HepG2 (cell line): Measurements from ENCODE around the gene CHD9. TPM values are rescaled to one million over a fixed set of nuclear protein-coding genes. Genes with fewer than 3 reads are reported as not detected.
A peak's percentile ranks its signal among the peaks of the same experiment; 100 is the strongest.

Experiments used
- ATAC-seq: fragments of 200-7000 bp; cut with Tn5 transposase; 3 replicates; pipeline ENCODE4 v1.9.1; 2020; ENCODE audit warnings: mild to moderate bottlenecking, moderate library complexity
- BruUV-seq: library from RNA; stranded (reverse); fragments of 400-500 nt; replicated peaks from 2 replicates; lab custom pipeline; 2021; lab: Mats Ljungman, UMichigan
- CTCF ChIA-PET: fragments of 300-600 bp; formaldehyde crosslinking; extraction: SDS; loops from one replicate; lab custom pipeline; 2021; ENCODE audit warnings: low total read pairs, inconsistent platforms, low intra/inter-chr PET ratio; lab: Yijun Ruan, JAX
- POLR2A ChIA-PET: fragments of 350-600 bp; sonication (Branson Sonifier 250); formaldehyde crosslinking; loops from one replicate; lab custom pipeline; 2020; ENCODE audit warnings: antibody characterized with exemption, inconsistent platforms; lab: Yijun Ruan, JAX
- DNase-seq: peaks from one replicate; pipeline ENCODE4 v3.0.0-alpha.2; 2015; ENCODE audit warnings: low spot score
- FAIRE-seq: peaks from 3 replicates; lab custom pipeline; 2011; peaks lifted over from hg19 to GRCh38; lab: Jason Lieb, UNC
- H2AFZ ChIP-seq: one replicate; pipeline ENCODE4 v1.6.1; 2011; ENCODE audit warnings: low read length, inconsistent platforms
- H3K27ac ChIP-seq: fragments of 300-600 bp; 3 replicates; pipeline ENCODE4 v1.8.0; 2011; ENCODE audit warnings: mixed run types, mild to moderate bottlenecking, mixed read lengths, low read length, inconsistent platforms; ENCODE audit not compliant: insufficient read depth; ENCODE audit errors: extremely low read length
- H3K27me3 ChIP-seq, 2 experiments: fragments of 200-600 bp in 1 of 2; 2 replicates in 1 of 2; 3 replicates in 1 of 2; pipeline versions ENCODE4 v1.6.0 to v1.8.0; 2011; ENCODE audit warnings: low read length in 2 of 2, mild to moderate bottlenecking in 2 of 2, moderate library complexity in 2 of 2, inconsistent platforms in 1 of 2; ENCODE audit not compliant: insufficient read depth in 2 of 2, control insufficient read depth in 1 of 2
- H3K36me3 ChIP-seq, 2 experiments: fragments of 200-600 bp in 1 of 2; replicated peaks in 1 of 2; 2 replicates in 1 of 2; 3 replicates in 1 of 2; pipeline versions ENCODE4 v1.5.1 to v1.8.0; 2011; ENCODE audit warnings: low read length in 2 of 2, inconsistent platforms in 1 of 2; ENCODE audit not compliant: insufficient read depth in 2 of 2, control insufficient read depth in 1 of 2
- H3K4me1 ChIP-seq: 2 replicates; pipeline ENCODE4 v1.5.1; 2012; ENCODE audit warnings: low read length, inconsistent platforms; ENCODE audit not compliant: insufficient read depth
- H3K4me2 ChIP-seq: 2 replicates; pipeline ENCODE4 v1.6.0; 2011; ENCODE audit warnings: low read depth, low read length, inconsistent platforms
- H3K4me3 ChIP-seq, 3 experiments: fragments of 200-600 bp in 1 of 3; sonication (generic), shearing (Covaris generic) in 1 of 3; replicated peaks in 1 of 3; 2 replicates each; pipeline ENCODE4 v1.5.1; 2011 to 2016; ENCODE audit warnings: low read length in 3 of 3, inconsistent platforms in 2 of 3, low read depth in 2 of 3, mild to moderate bottlenecking in 2 of 3, control low read depth in 1 of 3, mixed read lengths in 1 of 3; ENCODE audit not compliant: insufficient read depth in 1 of 3
- H3K79me2 ChIP-seq: one replicate; pipeline ENCODE4 v1.6.1; 2011; ENCODE audit warnings: low read length, inconsistent platforms; ENCODE audit not compliant: insufficient read depth
- H3K9ac ChIP-seq: 2 replicates; pipeline ENCODE4 v1.6.0; 2011; ENCODE audit warnings: mild to moderate bottlenecking, low read depth, low read length, inconsistent platforms; ENCODE audit not compliant: insufficient read depth
- H3K9me3 ChIP-seq: 2 replicates; pipeline ENCODE4 v1.5.1; 2012; ENCODE audit warnings: mild to moderate bottlenecking, low read length
- H4K20me1 ChIP-seq: 2 replicates; pipeline ENCODE4 v1.6.0; 2011; ENCODE audit warnings: inconsistent platforms, mild to moderate bottlenecking, low read length, moderate library complexity; ENCODE audit not compliant: insufficient read depth
- HNRNPLL ChIP-seq: fragments of 200-400 bp; formaldehyde crosslinking; IDR thresholded peaks from 2 replicates; pipeline ENCODE4 v1.6.1; 2017; ENCODE audit warnings: mild to moderate bottlenecking, low read depth, low read length; ENCODE audit not compliant: poor library complexity, severe bottlenecking
- KMT2A ChIP-seq: sonication (generic); formaldehyde crosslinking; IDR thresholded peaks from 2 replicates; pipeline ENCODE4 v1.4.0; 2020; ENCODE audit warnings: missing genetic modification reagents
- NCOA1 ChIP-seq: sonication (generic); formaldehyde crosslinking; IDR thresholded peaks from 2 replicates; pipeline ENCODE4 v1.9.0; 2021; ENCODE audit warnings: missing genetic modification reagents
- SSRP1 ChIP-seq: IDR thresholded peaks from 2 replicates; pipeline ENCODE4 v1.6.1; 2016; ENCODE audit warnings: control low read depth
- ZBTB38 ChIP-seq: sonication (generic); formaldehyde crosslinking; IDR thresholded peaks from 2 replicates; pipeline ENCODE4 v1.5.1; 2020; ENCODE audit warnings: mild to moderate bottlenecking, missing genetic modification reagents
- ZEB1 ChIP-seq: IDR thresholded peaks from 2 replicates; pipeline ENCODE4 v1.6.1; 2012; ENCODE audit warnings: mild to moderate bottlenecking, low read depth, inconsistent platforms; ENCODE audit not compliant: insufficient replicate concordance
- ZNF607 ChIP-seq: sonication (generic); formaldehyde crosslinking; IDR thresholded peaks from 2 replicates; pipeline ENCODE4 v1.5.1; 2020; ENCODE audit warnings: missing genetic modification reagents, mild to moderate bottlenecking, borderline replicate concordance
- WGBS: methylation state at CpG from one replicate; pipeline ENCODE4 v1.1.6; 2017; ENCODE audit warnings: low lambda C conversion rate; 5-methylcytosine and 5-hydroxymethylcytosine counted together
- in situ Hi-C: cut with HindIII; loops from 2 replicates; pipeline ENCODE4 v1.10.0; 2017; ENCODE audit warnings: low pct_unique_long_range_greater_than_20kb; ENCODE audit not compliant: extremely low pct_ligation_motif_present
- intact Hi-C: fragments of 100-400 bp; cut with micrococcal nuclease; formaldehyde crosslinking; loops from one replicate; pipeline ENCODE4 v1.10.0; 2022; ENCODE audit not compliant: unreplicated experiment
- polyA plus RNA-seq, 8 experiments: library from polyadenylated mRNA; depleted of rRNA in 3 of 8; stranded (reverse) in 7 of 8; unstranded in 1 of 8; fragments of >200 nt; fragmentation: Illumina TruSeq in 4 of 8; extraction: Trizol in 4 of 8; gene quantifications; 2 replicates each; pipeline versions ENCODE4 v1.2.1 to v1.2.3, GENCODE V29; 2011 to 2016; ENCODE audit warnings: low read depth in 4 of 8, missing spikeins in 1 of 8, mixed read lengths in 1 of 8; ENCODE audit not compliant: insufficient read depth in 1 of 8
- total RNA-seq, 5 experiments: library from RNA; depleted of rRNA; stranded (reverse); fragments of >200 nt; fragmentation: Illumina TruSeq; extraction: Trizol; gene quantifications; 2 replicates each; pipeline ENCODE4 v1.2.3, GENCODE V29; 2016; ENCODE audit warnings: low read depth in 1 of 5
- TF ChIP-seq, protein P1 (sequence below): sonication (generic); formaldehyde crosslinking; IDR thresholded peaks from 2 replicates; pipeline ENCODE4 v1.4.0; 2020; ENCODE audit warnings: missing genetic modification reagents
- TF ChIP-seq, protein P2 (sequence below): sonication (generic); formaldehyde crosslinking; IDR thresholded peaks from 2 replicates; pipeline ENCODE4 v1.4.0; 2020; ENCODE audit warnings: mild to moderate bottlenecking, missing genetic modification reagents
- TF ChIP-seq, protein P3 (sequence below): sonication (generic); formaldehyde crosslinking; IDR thresholded peaks from 2 replicates; pipeline ENCODE4 v1.4.0; 2020; ENCODE audit warnings: missing genetic modification reagents
- TF ChIP-seq, protein P4 (sequence below): fragments of 450-650 bp; IDR thresholded peaks from 2 replicates; pipeline ENCODE4 v1.6.1; 2017

CHD9 gene
- total and polyA plus RNA-seq, 2 of the 13 experiments (the other 11 are each of a cell fraction or from before 2014, with no cell fraction given), result 23.4 to 27.7 TPM

DNA sequence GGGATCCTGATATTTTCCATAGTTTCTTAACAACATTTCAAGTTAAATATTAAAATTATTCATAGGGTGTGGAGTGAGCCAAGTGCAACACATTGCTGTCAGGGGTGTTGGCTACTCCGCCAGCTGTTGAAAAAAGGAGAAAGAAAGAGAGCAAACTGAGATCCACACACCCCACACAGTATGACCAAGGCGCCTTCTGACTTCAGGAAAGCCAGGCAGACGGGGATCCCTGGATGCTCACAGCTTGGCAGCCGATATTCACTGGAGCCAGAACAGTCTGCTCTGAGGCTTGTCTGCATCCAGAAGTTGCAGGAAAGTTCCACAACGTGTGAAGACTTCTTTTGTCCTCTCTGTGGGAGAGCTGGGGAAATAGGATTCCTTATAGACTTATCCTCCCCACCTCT is 11.4 kb upstream of the CHD9 start:
- WGBS, result 51% methylated on average over 5 of the region's 5 CpGs
- H3K4me2 ChIP-seq, result peak overlapping the region; percentile 66
- in situ Hi-C loops, result no loop called here
- no TSS peak for BruUV-seq
- H4K20me1 ChIP-seq, result no peaks in the 10 kb centered on the region
- peaks cover 76% of the 10 kb centered on the region for H3K4me1 ChIP-seq
- H3K4me3 ChIP-seq, result peak overlapping the region in 1 of 3 experiments; percentile 49; a peak in 1 of 6 replicates
- H3K27ac ChIP-seq, result no peak overlapping the region
- H3K79me2 ChIP-seq, result no peaks in the 10 kb centered on the region
- no peak for FAIRE-seq
- TF ChIP-seq, protein P1, sequence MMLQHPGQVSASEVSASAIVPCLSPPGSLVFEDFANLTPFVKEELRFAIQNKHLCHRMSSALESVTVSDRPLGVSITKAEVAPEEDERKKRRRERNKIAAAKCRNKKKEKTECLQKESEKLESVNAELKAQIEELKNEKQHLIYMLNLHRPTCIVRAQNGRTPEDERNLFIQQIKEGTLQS (CRISPR knock-in tag), result no peak
- TF ChIP-seq SSRP1, result no peak
- TF ChIP-seq, protein P2, sequence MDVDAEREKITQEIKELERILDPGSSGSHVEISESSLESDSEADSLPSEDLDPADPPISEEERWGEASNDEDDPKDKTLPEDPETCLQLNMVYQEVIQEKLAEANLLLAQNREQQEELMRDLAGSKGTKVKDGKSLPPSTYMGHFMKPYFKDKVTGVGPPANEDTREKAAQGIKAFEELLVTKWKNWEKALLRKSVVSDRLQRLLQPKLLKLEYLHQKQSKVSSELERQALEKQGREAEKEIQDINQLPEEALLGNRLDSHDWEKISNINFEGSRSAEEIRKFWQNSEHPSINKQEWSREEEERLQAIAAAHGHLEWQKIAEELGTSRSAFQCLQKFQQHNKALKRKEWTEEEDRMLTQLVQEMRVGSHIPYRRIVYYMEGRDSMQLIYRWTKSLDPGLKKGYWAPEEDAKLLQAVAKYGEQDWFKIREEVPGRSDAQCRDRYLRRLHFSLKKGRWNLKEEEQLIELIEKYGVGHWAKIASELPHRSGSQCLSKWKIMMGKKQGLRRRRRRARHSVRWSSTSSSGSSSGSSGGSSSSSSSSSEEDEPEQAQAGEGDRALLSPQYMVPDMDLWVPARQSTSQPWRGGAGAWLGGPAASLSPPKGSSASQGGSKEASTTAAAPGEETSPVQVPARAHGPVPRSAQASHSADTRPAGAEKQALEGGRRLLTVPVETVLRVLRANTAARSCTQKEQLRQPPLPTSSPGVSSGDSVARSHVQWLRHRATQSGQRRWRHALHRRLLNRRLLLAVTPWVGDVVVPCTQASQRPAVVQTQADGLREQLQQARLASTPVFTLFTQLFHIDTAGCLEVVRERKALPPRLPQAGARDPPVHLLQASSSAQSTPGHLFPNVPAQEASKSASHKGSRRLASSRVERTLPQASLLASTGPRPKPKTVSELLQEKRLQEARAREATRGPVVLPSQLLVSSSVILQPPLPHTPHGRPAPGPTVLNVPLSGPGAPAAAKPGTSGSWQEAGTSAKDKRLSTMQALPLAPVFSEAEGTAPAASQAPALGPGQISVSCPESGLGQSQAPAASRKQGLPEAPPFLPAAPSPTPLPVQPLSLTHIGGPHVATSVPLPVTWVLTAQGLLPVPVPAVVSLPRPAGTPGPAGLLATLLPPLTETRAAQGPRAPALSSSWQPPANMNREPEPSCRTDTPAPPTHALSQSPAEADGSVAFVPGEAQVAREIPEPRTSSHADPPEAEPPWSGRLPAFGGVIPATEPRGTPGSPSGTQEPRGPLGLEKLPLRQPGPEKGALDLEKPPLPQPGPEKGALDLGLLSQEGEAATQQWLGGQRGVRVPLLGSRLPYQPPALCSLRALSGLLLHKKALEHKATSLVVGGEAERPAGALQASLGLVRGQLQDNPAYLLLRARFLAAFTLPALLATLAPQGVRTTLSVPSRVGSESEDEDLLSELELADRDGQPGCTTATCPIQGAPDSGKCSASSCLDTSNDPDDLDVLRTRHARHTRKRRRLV, result no peak
- no peak for TF ChIP-seq ZEB1
- TF ChIP-seq, protein P3, sequence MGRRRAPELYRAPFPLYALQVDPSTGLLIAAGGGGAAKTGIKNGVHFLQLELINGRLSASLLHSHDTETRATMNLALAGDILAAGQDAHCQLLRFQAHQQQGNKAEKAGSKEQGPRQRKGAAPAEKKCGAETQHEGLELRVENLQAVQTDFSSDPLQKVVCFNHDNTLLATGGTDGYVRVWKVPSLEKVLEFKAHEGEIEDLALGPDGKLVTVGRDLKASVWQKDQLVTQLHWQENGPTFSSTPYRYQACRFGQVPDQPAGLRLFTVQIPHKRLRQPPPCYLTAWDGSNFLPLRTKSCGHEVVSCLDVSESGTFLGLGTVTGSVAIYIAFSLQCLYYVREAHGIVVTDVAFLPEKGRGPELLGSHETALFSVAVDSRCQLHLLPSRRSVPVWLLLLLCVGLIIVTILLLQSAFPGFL, result no peak
- no peak for TF ChIP-seq KMT2A (CRISPR knock-in tag)
- no peak for TF ChIP-seq ZBTB38 (CRISPR knock-in tag)
- TF ChIP-seq ZNF607 (CRISPR knock-in tag), result no peak
- TF ChIP-seq, protein P4, sequence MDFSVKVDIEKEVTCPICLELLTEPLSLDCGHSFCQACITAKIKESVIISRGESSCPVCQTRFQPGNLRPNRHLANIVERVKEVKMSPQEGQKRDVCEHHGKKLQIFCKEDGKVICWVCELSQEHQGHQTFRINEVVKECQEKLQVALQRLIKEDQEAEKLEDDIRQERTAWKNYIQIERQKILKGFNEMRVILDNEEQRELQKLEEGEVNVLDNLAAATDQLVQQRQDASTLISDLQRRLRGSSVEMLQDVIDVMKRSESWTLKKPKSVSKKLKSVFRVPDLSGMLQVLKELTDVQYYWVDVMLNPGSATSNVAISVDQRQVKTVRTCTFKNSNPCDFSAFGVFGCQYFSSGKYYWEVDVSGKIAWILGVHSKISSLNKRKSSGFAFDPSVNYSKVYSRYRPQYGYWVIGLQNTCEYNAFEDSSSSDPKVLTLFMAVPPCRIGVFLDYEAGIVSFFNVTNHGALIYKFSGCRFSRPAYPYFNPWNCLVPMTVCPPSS, result no peak
- TF ChIP-seq NCOA1 (CRISPR knock-in tag), result no peak
- no peak for TF ChIP-seq HNRNPLL
- no peaks in the 10 kb centered on the region for H3K36me3 ChIP-seq
- peak overlapping the region; percentile 49; the same call in 1 of the 2 replicates for H3K9ac ChIP-seq
- no peak for DNase-seq
- peaks cover 0 to 4% of the 10 kb centered on the region in 2 experiments; a peak in 1 of 5 replicates for H3K27me3 ChIP-seq
- ChIA-PET POLR2A (interaction anchor here (0.6 to 0.8 kb wide), 2 partner anchors 9 to 13 kb away, joined by 4 read pairs; partner anchors contain the start of gene CHD9NB), CTCF (no interaction called here)
- ATAC-seq, result no peak; the same call in 2 of the 3 replicates
- intact Hi-C loops, result no loop called here
- peak overlapping the region; percentile 53 for H2AFZ ChIP-seq
- H3K9me3 ChIP-seq, result no peaks in the 10 kb centered on the region
